GM18873 (cell line): Measurements from ENCODE around the gene ATXN1.

Experiments used
- ATAC-seq: cut with Tn5 transposase; IDR thresholded peaks from one replicate; pipeline ENCODE4 v1.9.1; 2021; ENCODE audit warnings: mild to moderate bottlenecking, moderate library complexity, moderate number of reproducible peaks; ENCODE audit not compliant: unreplicated experiment, low FRiP score

The ATXN1 gene

DNA sequence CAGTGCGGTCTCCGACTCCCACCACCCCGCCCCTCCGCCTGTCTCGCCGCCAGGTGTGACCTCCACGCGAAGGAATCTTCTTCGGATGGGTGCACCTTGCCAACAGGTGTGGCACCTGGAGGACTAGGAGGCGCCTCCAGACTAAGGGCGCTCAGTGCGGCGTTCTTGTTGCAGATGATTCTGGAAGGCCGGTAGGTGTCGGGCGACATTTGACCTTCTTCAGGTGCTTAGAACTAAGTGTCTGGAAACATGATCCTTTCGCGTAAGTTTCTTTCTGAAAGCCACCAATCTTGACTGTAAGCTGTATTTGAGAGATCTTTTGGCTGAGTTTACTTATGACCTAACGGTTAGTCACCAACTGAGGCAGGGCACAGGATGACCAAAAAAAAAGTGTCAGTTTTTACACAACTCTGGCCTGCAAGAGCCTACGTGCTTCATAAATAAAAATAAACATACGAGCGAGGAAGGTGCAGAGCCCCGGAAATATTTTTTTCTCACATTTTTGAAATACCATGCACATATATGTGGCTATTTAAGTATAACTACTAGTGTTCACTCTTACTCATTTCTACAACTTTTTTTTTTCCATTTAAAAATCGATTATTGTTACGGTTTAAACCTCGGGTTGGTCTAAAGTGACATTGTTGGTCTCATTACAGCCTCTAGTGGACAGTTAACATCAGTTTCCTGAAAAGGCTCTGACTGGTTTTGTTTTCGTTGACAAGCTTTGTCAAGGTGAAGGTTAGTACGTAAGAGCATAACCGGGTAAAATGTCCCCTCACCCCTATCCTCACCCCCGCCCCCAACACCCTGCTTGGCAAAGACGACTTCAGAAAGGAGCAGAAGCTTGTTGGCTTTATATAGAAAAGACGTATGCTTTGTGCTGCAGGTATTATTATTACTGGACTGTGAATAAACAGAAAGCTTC lies 1.6 kb upstream of the ATXN1 start:
- ATAC-seq = peak; percentile 45

DNA sequence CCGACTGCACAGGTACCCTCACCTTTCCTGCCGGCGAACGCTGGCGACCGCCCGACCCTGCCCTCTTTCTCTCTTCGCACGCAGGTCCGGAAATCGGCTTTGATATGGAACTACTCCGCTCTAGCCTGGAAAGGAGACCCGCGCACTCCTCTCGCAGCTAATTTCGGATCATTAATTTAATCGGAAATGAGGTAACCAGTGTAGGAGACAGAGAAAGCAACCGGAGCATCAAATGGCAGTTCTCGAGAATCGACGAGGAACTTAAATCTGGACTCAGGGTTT lies 949 bp upstream of the ATXN1 start:
- ATAC-seq = peak; percentile 6

DNA sequence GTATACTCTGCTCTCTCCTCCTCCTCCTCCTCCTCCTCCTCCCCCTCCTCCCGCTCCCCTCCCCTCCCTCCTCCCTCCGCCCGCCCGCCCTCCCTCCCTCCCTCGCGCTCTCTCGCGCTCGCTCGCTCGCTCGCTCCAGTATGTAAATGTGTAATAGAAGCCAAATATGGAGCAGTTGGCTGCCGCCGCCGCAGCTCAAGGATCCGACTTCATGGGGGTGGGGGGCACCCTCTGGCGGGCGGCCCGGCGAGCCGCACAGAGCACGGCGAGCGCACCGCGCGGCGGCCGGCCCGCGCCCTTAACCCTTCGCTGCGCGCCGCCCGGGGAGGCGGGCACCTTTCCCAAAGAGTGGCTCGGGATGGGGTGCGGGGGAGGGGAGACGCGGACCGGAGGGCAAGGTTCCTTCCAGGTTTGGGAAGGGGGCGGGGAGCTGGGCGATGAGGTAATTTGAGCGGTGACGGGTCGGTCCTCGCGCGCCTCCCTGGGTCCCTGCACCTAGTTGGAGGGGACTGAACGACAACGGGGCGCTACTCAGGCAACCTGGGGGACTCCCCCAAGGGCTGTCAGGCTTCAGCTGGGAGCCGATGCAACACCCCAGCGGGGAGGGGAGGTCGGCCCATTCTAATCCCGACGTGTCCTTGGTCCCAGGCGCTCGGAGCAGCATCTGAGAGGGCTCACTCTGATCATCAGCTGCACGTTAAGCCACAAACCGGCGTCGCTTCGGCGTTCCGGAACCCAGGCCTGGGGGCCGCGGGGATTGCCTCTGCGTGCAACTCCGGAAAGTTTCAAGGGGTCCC lies 409 bp upstream of the ATXN1 start:
- ATAC-seq = peak; percentile 37

DNA sequence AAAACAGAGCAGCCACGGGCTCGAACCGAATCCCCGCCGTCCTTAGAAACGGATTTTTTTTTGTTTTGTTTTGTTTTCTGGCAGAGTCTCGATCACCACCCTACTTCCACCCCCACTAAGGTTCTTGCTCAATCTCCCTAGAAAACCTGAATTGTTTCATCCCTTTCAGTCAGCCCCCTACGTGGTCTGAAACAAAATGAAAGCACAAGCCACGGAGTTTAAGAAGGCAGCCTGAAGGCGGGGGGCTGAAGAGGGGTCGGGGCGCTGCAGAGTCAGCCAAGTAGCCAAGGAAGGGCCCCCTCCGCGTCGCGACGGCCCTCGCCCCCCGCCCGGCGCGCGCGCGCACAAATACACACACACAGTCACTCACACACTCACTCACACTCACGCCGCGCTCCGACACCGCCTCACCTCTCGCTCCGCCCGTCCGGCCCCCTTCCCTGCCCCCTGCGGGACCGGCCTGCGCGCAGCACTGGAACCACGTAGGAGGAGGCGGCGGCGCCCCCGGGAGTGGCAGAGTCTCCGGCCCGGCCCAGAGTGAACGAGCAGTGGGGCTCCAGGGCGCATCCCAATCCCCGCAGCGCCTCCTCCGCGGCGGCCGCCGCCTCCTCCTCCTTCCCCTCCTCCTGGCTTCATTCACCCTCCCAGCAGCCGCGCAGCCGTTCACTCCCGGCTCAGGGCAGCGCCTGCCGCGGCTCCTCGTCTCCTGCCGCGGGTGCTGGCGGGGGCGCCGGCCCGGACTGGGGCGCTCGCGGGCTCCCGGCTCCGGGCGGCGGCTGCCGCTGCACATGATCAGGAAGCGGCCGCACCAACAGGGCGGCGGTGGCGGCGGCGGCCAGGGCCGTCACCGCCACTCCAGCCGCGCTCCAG lies 1.4 kb downstream of the ATXN1 start:
- ATAC-seq = no peak

DNA sequence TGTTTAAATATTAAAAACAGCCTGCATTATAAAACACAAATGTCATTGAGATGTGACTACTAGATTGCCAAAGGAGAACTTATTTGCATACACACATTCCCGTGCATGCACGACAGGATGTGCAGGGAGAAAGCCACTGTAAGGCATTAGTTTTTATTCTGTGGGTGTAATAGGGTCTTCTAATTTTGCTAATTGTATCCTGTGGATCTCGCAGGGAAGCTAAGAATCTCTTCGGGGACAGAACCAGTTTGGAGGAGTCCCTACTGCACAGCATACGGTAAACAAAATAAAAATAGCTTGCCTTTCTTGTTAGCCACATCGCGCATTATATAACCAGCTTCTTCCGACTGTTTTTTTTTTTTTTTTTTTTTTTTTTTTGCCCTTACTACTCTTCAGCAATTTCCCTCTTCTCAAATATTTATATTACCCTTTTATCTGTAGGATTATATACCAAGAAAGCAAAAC lies 2.0 kb downstream of the ATXN1 start:
- no peak for ATAC-seq

DNA sequence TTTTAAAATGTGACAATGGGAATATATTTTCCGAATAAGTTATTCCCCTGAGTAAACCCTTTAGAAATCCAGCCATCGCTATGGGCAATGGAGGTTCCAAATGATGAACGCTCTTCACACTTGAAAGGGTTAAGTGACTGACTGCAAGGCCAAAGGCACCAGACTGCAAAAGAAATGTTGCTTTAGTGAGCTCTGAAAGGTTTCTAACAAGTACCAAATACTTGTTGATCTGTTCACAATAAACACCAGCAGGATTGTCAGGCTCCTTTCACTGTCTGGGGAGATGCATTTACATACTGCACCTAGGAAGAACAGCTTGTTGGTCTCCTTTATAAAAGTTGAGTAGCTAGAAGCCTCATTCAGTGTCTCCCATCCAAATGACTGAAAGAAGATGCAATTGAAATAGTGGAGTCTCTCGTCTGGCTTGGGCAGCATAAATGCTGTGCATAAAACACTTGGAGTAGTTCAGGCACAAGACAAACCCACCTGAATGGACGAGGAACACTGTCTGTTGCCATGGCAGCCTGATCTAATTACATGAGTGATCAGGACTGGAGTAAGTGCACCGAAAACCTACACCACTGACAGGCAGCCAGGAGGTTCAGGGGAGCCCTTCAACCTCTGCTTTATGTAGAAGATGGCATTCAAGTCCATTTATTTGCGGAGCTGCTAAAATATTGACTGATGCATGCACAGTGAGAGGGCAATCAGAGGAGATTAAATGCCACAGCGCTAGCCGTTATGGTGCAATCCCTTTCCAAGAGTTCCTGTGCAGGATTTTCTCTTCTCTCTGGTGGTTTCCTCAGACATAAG lies 2.9 kb downstream of the ATXN1 start:
- no peak for ATAC-seq

DNA sequence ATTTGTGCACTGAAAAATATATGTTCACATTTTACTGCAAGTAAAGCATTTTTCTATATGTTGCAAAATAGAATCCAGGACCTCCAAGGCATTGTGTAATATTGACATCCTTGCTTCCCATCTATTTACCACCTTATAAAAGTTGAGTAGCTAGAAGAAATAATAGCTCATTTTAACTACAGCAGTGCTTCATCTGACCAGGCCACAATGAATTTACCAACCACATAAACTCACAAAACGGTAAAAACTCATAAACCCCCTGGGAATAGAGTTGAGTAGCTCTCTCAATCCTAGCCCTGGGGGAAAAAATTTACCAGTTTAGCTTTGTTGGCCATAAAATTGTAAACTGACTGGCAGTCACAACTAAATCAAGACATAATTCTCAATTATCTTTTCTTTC lies 3.9 kb downstream of the ATXN1 start:
- no peak for ATAC-seq

DNA sequence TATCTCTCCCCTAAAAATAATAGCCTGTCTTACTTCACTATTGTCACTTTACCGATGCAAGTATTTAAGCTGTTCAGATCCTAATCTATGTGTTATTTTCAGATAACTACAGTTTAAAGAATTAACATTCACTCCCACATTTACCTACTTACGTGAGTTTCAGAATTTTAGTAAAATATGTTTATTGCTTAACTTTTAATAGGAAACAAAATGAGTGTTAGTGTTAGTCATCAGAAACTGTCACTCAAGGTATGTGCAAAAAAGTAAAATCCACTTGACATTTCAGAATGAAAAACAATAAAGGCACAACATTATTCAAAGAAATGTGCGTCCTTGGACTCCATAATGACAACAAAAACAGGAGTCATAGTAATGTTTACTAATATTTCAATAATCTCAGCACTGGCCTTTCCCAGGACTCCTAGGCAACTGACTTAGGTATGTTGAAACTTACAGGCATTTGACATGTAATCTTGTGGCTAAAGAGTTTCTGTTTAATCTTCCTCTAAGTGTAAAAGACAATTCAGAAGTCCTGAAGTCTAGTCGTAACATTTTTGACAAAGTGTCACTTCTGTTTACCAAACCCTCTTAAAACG lies 4.5 kb downstream of the ATXN1 start:
- no peak for ATAC-seq

DNA sequence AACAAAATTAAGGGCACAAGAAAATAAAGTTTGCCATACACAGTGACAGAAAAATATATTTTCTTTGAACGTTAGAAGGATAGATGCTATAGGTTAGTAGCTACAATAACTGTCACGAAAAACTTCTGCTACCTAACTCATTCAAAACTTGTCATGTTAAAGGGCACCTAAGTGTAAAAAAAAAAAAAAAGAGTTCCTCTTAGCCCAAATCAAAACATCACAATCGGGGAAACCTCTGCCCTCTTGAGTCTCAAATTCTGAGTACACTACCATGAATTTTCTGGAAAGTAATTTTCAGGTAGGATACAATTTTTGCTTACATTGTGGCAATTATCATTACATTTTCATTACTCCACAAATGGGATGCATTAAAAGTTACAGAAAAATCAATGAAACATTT lies 5.7 kb downstream of the ATXN1 start:
- ATAC-seq = no peak

DNA sequence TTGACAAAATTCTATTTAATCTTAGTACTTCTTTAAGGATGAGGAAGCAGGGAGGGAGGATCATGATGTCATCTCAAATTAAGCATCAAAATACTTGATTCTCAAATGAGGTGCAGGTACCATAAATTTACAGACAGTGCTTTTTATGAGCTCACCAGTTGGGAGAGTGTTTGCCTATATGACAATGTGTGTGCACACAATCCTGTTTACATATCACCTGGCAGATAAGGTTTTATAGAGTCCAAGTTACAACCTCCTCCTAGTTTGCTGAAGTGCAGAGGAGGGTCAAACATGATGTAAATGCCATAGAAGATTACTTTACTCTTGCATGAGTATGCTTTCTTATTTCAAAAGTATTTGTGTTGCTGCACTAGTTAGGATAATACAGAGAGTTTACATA lies 6.4 kb downstream of the ATXN1 start:
- ATAC-seq = no peak

DNA sequence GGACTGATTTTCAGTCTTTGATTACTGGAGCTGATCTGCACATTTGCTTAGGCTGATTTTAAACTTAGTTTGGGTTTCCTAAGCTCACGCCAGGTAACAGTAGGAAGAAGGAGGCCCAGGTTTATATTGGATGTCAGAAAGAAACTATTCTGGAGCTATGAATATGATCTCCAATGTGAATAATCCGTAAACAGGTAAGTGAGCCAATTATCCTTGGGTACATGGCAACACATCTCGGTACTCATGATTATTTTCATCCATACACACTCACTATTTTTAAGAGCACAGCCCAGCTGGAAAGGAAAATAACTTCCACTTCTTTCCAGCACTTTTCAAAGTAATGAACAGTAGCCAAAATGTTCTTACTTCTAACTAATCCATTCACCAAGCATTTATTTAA lies 7.0 kb downstream of the ATXN1 start:
- no peak for ATAC-seq

DNA sequence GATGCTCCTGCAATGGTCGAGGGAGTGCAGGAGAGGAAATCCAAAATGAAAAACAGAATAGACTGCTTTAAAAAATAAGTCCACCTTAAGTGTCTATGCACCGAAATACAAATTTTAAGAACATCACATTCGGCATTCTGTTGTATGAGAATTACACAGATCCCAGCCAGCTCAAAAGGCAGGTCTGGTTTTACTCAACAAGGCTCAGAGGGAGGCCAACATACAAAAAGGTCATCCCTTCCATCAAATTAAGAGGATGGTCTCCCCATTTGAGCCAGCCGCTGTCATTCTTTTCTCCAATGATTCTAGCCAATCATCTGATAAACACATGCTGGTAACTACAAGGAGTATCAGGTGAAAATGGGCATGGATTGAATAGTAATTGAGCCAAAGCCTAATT lies 7.9 kb downstream of the ATXN1 start:
- no peak for ATAC-seq

DNA sequence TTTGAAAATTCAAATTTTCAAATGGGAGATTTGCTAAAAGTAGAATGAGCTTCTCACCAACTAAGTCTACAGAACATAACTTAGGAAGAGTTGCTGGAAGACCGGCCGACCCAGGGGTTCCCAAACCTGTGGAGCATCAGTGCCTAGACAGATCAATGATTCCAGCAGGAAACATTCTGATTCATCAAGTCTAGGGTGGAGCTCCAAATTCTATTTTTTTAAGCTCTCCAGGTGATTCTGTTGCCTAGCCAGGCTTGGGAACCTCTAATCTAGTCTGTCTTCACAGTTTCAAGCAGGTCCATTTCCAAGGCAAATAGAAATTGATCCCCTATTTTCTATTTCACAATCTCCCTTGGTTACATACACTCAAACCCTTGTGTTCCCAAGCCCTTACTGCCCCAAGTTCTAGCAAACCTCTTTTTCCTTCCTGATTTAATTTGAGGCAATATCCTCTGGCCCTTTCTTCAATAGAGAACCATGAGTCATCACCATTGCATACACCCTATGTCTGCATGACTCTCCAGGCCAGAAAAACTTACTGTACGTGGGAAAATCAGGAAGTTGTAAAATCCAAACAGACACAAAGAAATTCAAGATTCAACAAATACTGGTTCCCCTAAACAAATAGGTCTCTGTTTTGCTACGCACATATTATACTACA lies 8.9 kb downstream of the ATXN1 start:
- ATAC-seq = no peak

DNA sequence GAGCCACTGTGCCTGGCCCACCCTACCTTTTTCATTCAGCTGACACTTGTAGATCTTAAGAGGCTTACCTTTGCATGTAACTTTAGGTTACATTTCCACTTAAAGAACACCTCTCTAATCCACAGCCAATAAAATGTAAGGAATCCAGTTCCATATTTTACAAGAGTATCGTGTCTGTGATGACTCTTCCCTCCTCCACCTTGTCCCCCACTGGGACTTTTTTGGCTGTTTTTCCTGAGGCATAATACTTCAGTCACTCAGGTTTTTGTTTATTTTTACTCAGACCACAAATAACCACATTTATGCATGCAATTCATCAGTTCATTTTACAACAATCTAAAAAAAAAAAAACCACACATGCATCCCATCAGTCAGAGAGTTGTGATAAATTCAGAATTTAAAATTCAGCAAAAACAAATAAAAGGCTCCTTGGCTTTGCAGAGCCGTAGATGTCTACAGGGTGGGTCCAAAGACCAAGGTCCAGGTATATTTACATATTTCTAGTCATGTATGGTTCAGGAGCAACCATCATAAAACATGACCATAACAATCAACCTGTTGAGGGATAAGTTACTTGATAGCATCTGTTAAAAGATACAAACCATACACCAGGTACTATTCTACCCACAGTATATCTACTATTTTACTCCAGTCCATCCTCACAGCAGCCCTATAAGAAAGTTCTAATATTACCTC lies 9.9 kb downstream of the ATXN1 start:
- no peak for ATAC-seq

DNA sequence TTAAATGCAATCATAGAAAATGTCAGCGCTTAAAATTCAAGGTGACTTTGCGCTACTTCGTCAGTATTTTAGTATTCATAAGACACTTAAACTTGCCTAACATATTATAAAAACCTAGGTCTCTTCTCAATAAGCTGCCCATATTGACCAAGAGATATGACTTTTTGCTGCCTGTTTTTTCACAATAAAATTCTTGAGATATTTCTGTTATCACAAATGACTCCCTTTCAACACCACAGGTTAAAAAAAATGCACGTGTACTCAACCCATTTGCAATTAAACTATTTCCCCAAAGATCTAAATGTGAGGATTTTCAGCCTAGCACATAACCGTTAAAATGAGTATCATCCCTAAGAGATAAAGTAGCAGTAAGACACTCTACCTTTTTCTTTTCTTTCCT lies 10.7 kb downstream of the ATXN1 start:
- ATAC-seq = no peak

DNA sequence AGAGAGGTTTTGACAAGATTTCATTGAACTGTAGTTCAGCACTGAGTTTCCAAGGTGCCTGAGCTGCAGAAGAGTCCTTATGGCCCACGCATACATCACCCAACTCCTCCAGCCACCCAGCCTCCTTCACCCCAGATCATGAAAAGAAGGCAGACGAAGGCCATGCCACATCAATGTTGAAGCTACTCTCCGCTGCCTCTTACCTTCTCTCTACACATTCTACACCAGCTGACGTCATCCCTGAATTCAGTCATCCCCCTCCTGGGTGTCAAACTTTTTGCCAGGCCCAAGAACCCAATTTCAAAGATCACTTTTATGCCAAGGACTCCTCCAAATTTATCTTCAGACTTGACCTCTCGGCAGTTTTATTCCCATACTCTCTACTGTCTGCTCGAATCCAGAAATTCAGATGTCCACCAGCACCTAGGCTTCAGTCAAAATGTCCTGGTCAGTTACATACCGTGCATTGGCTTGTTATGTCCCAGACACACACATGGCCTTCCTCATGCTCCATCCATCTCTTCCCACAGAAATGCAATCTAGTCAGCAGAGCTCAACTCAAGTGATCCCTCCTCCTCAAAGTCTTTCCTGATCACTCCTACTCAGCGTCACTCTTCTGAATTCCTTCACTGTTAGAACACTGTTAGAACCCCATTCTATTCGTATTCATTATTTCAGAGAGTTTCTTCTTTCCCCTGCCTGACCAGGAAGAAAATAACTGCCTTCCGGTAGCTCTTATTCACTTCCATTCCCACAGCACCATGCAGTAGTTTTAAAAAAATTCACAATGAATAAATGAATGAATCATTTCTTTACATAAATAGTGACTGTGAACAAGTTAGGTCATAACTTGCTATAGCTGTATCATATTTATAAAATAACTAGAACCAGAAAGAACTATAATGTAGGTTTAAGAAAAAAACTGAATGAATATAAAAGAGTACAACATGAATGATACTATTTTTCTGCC lies 11.5 kb downstream of the ATXN1 start:
- no peak for ATAC-seq

DNA sequence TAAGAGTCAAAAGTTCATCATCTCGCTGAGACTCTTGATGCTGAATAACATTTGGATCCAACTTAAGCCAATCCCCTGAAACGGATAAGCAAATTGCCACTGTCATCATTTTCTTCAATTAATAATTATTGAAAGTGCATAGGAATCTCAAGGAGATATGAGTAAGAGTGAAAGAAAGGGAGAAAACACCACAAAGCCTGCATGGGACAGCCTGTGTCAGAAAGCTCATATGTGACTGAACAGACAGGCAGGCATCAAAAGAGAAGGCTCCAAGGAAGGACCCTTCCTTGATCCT lies 13.3 kb downstream of the ATXN1 start:
- no peak for ATAC-seq
